SK-N-SH (cell line): ENCODE results near the gene NTPCR.

Experiments used
- CTCF ChIP-seq: fragments of 200-600 bp; sonication (generic); IDR thresholded peaks from 2 replicates; pipeline ENCODE4 v1.6.1; 2017; ENCODE audit warnings: antibody characterized with exemption, mild to moderate bottlenecking, moderate library complexity
- JUND ChIP-seq: IDR thresholded peaks from 2 replicates; pipeline ENCODE4 v1.4.0; 2012
- MAX ChIP-seq: IDR thresholded peaks from 2 replicates; pipeline ENCODE4 v1.4.0; 2012; ENCODE audit warnings: low read depth
- MXI1 ChIP-seq: IDR thresholded peaks from 2 replicates; pipeline ENCODE4 v1.6.1; 2012; ENCODE audit warnings: mild to moderate bottlenecking, low read depth, low read length, improper control_type of control experiment
- PBX3 ChIP-seq: IDR thresholded peaks from 2 replicates; pipeline ENCODE4; 2012
- POLR2AphosphoS5 ChIP-seq: IDR thresholded peaks from 2 replicates; pipeline ENCODE4 v1.6.1; 2012; ENCODE audit warnings: low read depth, low read length
- RAD21 ChIP-seq: IDR thresholded peaks from 2 replicates; pipeline ENCODE4 v1.6.1; 2012; ENCODE audit warnings: mild to moderate bottlenecking, low read length
- RFX5 ChIP-seq: IDR thresholded peaks from 2 replicates; pipeline ENCODE4 v1.6.1; 2012; ENCODE audit warnings: mild to moderate bottlenecking, improper control_type of control experiment, low read length
- SIN3A ChIP-seq: IDR thresholded peaks from 2 replicates; pipeline ENCODE4 v1.6.1; 2012; ENCODE audit warnings: low read depth, mild to moderate bottlenecking, low read length, moderate library complexity, borderline replicate concordance
- TAF1 ChIP-seq: IDR thresholded peaks from 2 replicates; pipeline ENCODE4 v1.6.1; 2012; ENCODE audit warnings: low read depth, mild to moderate bottlenecking, low read length, moderate library complexity, borderline replicate concordance
- TCF12 ChIP-seq: IDR thresholded peaks from 2 replicates; pipeline ENCODE4 v1.4.0; 2012

DNA sequence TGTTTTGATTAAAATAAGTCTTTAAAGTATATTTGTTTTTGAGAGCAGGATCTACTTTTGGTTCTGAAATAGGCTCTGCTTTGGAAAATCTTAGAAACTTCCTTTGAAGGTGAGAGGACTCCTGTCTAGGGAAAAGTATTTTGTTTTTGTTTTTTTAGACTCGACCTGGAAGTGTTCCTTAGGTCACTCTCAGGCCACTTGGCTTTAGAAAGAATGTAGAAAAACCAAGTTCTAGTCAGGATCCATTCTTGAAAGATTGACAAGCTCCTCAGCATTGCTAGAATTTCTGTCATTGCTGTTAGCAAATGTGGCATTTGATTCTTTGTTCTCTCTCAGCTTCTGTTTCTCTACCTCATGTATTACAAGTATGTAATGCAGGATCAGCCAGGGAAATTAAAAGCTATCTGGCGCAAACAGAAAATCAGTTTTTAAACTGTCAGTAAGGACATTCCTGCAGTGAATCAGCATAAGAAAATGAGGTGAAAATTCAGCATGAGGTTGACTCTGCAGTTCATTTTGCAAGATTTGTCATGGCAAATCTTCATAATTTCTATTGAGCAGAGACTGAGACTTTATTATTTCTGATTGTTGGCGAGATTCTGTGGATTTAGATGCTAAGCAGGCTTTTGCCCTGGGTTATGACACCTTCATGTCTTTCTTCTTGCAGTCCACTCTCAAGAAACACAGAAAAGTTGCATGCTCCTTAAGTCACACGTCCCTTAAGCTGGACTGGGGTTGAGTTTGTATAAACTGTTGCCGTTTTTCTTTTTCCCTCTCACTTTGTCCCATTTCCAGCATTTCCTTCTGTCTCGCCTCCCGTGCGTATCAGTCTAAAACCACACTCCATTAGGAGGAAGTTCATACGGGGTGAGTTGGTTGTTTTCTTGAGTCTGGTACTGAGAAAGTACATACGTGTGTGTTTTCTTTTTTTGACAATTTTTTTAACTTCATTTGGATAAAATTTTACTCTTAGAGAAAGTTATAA is 12.6 kb downstream of the NTPCR start:
- TF ChIP-seq CTCF (no peak), MAX (no peak), SIN3A (no peak), POLR2AphosphoS5 (no peak), TCF12 (no peak), JUND (no peak), RFX5 (no peak), MXI1 (no peak), RAD21 (no peak), TAF1 (no peak), PBX3 (no peak)
